Suprapubic skin (tissue), 4 donors: ENCODE measurements around the gene RILPL1. TPM values are rescaled to one million over a fixed set of nuclear protein-coding genes. Genes with fewer than 3 reads are reported as not detected.
"Not testable (repeated sequence)": the region's sequence is repeated elsewhere in the genome, so short reads cannot be mapped to it uniquely, and the experiment has no call there.

Experiments used
- DNase-seq, 2 donors: peaks; one replicate each; pipeline ENCODE4 v3.0.0-alpha.2; 2019; ENCODE audit warnings: low spot score in 2 of 2
- H3K27ac ChIP-seq: fragments of 200-600 bp; sonication (generic); one replicate; pipeline ENCODE4 v1.5.1; 2019
- H3K27me3 ChIP-seq: fragments of 200-600 bp; sonication (generic); one replicate; pipeline ENCODE4 v1.5.1; 2019
- H3K36me3 ChIP-seq: fragments of 200-600 bp; sonication (generic); one replicate; pipeline ENCODE4 v1.5.1; 2019
- H3K4me1 ChIP-seq: fragments of 200-600 bp; sonication (generic); one replicate; pipeline ENCODE4 v1.5.1; 2019
- H3K4me3 ChIP-seq: fragments of 200-600 bp; sonication (generic); one replicate; pipeline ENCODE4 v1.5.1; 2019; ENCODE audit warnings: mild to moderate bottlenecking
- H3K9me3 ChIP-seq: fragments of 200-600 bp; sonication (generic); one replicate; pipeline ENCODE4 v1.5.1; 2019
- EP300 ChIP-seq: sonication (generic); formaldehyde crosslinking; IDR thresholded peaks from one replicate; pipeline ENCODE4 v1.6.1; 2017; ENCODE audit warnings: antibody characterized with exemption
- POLR2A ChIP-seq, 2 donors: fragments of 450-650 bp; IDR thresholded peaks; one replicate each; pipeline ENCODE4 v1.6.1; 2017; ENCODE audit warnings: antibody characterized with exemption in 2 of 2, mild to moderate bottlenecking in 2 of 2, moderate library complexity in 2 of 2
- POLR2AphosphoS5 ChIP-seq, 3 donors: sonication (generic); formaldehyde crosslinking; IDR thresholded peaks; one replicate each; pipeline ENCODE4 v1.6.1; 2017; ENCODE audit warnings: antibody characterized with exemption in 3 of 3
- WGBS: methylation state at CpG from one replicate; pipeline ENCODE4 v1.1.5; 2018; 5-methylcytosine and 5-hydroxymethylcytosine counted together
- total RNA-seq, 4 donors: library from RNA; depleted of rRNA; stranded (reverse); fragments of >200 nt; gene quantifications; one replicate each; pipeline ENCODE4 v1.1.0, GENCODE V29; 2016
- TF ChIP-seq, protein P1 (sequence below), 2 donors: fragments of 200-600 bp in 1 of 2; fragments of 450-650 bp in 1 of 2; sonication (generic) in 1 of 2; IDR thresholded peaks; one replicate each; pipeline ENCODE4 v1.5.1; 2016 to 2019; ENCODE audit warnings: antibody characterized with exemption in 2 of 2, mild to moderate bottlenecking in 1 of 2, moderate library complexity in 1 of 2

RILPL1 gene, protein sequence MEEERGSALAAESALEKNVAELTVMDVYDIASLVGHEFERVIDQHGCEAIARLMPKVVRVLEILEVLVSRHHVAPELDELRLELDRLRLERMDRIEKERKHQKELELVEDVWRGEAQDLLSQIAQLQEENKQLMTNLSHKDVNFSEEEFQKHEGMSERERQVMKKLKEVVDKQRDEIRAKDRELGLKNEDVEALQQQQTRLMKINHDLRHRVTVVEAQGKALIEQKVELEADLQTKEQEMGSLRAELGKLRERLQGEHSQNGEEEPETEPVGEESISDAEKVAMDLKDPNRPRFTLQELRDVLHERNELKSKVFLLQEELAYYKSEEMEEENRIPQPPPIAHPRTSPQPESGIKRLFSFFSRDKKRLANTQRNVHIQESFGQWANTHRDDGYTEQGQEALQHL
- total RNA-seq, result 10 to 100 TPM; 16.4 to 36.2 (median 24.2) TPM

DNA sequence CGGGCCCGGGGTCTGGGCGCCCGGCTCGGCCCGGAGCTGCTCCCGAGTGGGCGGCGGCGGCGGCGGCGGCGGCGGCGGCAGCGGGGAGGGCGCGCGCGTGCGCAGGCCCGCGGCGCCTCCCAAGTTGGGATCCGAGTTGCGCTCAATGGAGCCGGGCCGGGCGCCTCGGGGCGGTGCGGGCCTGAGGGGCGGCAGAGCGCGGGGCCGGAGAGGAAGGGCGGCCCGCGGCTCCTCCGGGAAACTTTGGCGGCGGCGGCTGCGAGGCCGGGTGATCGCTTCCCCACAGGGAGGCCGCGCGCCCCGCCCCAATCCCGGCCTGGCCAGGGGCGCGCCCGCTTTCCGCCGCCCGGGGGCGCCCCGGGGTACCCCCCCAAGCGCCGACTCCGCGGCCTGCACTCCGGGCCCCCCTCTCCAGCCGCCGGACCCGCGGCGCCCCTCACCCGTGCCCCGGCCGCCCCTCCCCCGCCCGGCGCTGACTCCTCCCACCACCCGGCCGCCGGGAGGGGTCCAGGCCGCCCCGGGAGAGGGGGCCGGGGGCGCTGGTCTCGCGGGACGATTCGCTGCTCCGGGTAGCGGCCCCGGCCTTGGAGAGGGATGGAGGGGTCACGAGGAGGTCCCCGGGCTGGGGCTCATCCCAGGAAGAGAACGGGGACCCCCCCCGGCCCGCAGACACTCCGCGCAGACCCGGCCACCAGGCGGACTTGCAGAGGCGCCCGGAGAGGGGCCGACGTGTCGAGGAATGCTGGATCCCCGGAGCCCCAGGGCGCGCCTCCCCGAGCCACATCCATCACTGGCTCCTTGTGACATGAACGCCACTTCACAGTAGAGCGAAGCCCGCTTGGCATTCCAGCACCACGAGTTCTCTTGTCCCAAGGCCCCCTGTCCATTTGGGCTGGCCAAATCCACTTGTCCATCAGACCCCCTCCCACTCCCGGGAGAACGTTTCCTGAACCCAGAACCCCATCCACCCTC, at the start of gene RILPL1:
TSS of gene RILPL1 (minus strand) at position 48 of the 972 bp plus-strand sequence. CDS start 237 bp downstream, outside the sequence.
- DNase-seq, result peak; percentile 79 to 85
- H3K36me3 ChIP-seq, result peaks cover 4% of the 10 kb centered on the region
- no peak for TF ChIP-seq POLR2AphosphoS5 (IDR thresholded peaks at IDR 0.05)
- TF ChIP-seq EP300, result no peak
- TF ChIP-seq, protein P1, sequence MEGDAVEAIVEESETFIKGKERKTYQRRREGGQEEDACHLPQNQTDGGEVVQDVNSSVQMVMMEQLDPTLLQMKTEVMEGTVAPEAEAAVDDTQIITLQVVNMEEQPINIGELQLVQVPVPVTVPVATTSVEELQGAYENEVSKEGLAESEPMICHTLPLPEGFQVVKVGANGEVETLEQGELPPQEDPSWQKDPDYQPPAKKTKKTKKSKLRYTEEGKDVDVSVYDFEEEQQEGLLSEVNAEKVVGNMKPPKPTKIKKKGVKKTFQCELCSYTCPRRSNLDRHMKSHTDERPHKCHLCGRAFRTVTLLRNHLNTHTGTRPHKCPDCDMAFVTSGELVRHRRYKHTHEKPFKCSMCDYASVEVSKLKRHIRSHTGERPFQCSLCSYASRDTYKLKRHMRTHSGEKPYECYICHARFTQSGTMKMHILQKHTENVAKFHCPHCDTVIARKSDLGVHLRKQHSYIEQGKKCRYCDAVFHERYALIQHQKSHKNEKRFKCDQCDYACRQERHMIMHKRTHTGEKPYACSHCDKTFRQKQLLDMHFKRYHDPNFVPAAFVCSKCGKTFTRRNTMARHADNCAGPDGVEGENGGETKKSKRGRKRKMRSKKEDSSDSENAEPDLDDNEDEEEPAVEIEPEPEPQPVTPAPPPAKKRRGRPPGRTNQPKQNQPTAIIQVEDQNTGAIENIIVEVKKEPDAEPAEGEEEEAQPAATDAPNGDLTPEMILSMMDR (IDR thresholded peaks at IDR 0.05), result peak; percentile 4 to 44
- H3K27ac ChIP-seq, result peak within 1 kb of the TSS; percentile 88
- no peaks in the 10 kb centered on the region for H3K9me3 ChIP-seq
- H3K27me3 ChIP-seq, result no peaks in the 10 kb centered on the region
- H3K4me3 ChIP-seq, result peak within 1 kb of the TSS; percentile 76
- H3K4me1 ChIP-seq, result peaks cover 34% of the 10 kb centered on the region
- WGBS, result 2% methylated on average over 5 of the region's 114 CpGs

DNA sequence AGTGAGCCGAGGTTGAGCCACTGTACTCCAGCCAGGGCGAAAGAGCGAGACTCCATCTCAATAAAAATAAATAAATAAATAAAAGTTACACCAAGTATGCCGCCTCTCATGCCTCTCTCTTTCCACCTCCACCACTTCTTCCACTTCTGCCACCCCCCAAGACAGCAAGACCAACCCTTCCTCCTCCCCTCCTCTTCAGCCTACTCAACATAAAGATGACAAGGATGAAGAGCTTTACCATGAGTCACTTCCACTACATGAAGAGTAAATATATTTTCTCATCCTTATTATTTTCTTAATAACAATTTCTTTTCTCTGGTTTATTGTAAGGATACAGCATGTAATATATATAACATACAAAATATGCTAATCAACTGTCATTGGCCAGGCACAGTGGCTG, 47.3 kb upstream of the RILPL1 start:
- peaks cover 27% of the 10 kb centered on the region for H3K4me1 ChIP-seq
- no peak overlapping the region for H3K4me3 ChIP-seq
- TF ChIP-seq POLR2AphosphoS5 (IDR thresholded peaks at IDR 0.05), result no peak
- TF ChIP-seq, protein P1 (IDR thresholded peaks at IDR 0.05), result no peak
- no peak for TF ChIP-seq EP300
- TF ChIP-seq POLR2A (IDR thresholded peaks at IDR 0.05), result no peak
- no peaks in the 10 kb centered on the region for H3K9me3 ChIP-seq
- peak in 1 of 2 donors; percentile 19 for DNase-seq
- no peak overlapping the region for H3K27ac ChIP-seq
- 96% methylated on average over 4 of the region's 4 CpGs for WGBS
- H3K36me3 ChIP-seq, result no peaks in the 10 kb centered on the region
- no peaks in the 10 kb centered on the region for H3K27me3 ChIP-seq

DNA sequence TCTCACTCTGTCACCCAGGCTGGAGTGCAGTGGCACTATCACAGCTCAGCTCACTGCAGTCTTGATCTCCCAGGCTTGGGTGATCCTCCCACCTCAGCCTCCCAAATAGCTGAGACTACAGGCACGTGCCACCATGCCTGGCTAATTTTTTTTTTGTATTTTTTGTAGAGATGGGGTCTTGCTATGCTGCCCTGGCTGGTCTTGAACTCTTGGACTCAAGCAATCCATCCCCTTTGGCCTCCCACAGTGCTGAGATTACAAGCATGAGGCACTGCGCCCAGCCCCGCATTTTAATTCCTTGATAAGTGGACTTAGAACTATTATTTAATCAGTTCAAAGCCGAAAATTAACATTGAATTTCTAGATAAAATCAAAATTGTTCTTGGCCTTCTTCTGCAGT, 45.3 kb upstream of the RILPL1 start:
- peaks cover 18% of the 10 kb centered on the region for H3K4me1 ChIP-seq
- H3K27me3 ChIP-seq, H3K27ac ChIP-seq, H3K9me3 ChIP-seq, H3K4me3 ChIP-seq, H3K36me3 ChIP-seq: not testable (repeated sequence)
- 90% methylated on average over 4 of the region's 4 CpGs for WGBS
- peak in 1 of 2 donors; percentile 15 for DNase-seq

DNA sequence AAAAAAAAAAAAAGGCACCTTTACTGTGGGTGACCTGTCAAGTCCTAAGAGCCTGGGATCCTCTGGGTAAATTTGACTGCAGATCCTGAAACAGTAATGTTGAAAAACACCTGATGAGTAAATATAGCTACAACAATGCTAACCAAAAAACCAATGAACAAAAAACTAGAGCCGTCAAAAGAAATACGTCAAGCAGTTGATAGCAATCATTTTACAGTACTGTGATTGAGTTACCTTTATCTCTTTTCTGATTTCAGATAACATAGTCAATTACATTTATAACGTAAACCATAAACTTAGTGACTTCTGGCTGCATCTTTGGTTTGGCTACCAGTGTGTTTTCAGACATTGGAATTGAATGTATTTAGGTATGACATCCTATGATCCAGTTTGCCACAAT, 44.7 kb upstream of the RILPL1 start:
- no peak overlapping the region for H3K27ac ChIP-seq
- H3K9me3 ChIP-seq, result no peaks in the 10 kb centered on the region
- no peak for TF ChIP-seq POLR2AphosphoS5 (IDR thresholded peaks at IDR 0.05)
- TF ChIP-seq POLR2A (IDR thresholded peaks at IDR 0.05), result no peak
- TF ChIP-seq, protein P1 (IDR thresholded peaks at IDR 0.05), result no peak
- TF ChIP-seq EP300, result no peak
- WGBS, result 84% methylated on average over 3 of the region's 3 CpGs
- no peak for DNase-seq
- H3K27me3 ChIP-seq, result no peaks in the 10 kb centered on the region
- H3K4me1 ChIP-seq, result peaks cover 16% of the 10 kb centered on the region
- H3K4me3 ChIP-seq, result no peak overlapping the region
- H3K36me3 ChIP-seq, result no peaks in the 10 kb centered on the region

DNA sequence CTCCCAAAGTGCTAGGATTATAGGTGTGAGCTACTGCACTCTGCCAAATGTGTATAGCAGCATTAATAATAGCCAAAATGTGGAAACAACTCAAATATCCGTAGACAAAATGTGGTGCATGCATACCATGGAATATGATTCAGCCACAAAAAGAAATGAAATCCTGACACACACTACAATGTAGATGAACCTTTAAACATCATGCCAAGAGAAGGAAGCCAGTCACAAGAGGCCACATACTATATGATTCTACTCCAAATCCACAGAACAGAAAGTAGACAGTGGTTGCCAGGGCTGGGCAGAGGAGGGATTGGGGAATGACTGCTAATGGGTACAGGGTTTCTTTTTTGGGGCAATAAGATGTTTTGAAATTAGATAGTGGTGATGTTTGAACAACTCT, 43.1 kb upstream of the RILPL1 start:
- Histone ChIP-seq H3K4me1 (no peaks in the 10 kb centered on the region), H3K27me3 (no peaks in the 10 kb centered on the region), H3K4me3 (no peak overlapping the region), H3K9me3 (no peaks in the 10 kb centered on the region), H3K36me3 (no peaks in the 10 kb centered on the region), H3K27ac (no peak overlapping the region)
- TF ChIP-seq EP300 (no peak), POLR2AphosphoS5 (IDR thresholded peaks at IDR 0.05) (no peak)
- TF ChIP-seq, protein P1 (IDR thresholded peaks at IDR 0.05), result no peak
- DNase-seq, result peak in 1 of 2 donors; percentile 6
- 85% methylated on average over 1 of the region's 1 CpG for whole genome bisulfite sequencing
